IMR-90 (cell line): ENCODE results near the gene GAS7. TPM values are rescaled to one million over a fixed set of nuclear protein-coding genes. Genes with fewer than 3 reads are reported as not detected.

Experiments used
- ATAC-seq: fragments of 200-7000 bp; cut with Tn5 transposase; 2 replicates; pipeline ENCODE4 v1.9.1; 2020; ENCODE audit warnings: low read depth, mild to moderate bottlenecking, moderate library complexity
- BruUV-seq: library from RNA; stranded (reverse); fragments of 400-500 nt; replicated peaks from 2 replicates; lab custom pipeline; 2021; lab: Mats Ljungman, UMichigan
- CTCF ChIA-PET: fragments of 300-600 bp; formaldehyde crosslinking; extraction: SDS; loops from one replicate; lab custom pipeline; 2021; ENCODE audit warnings: antibody characterized with exemption; lab: Yijun Ruan, JAX
- POLR2A ChIA-PET: fragments of 300-600 bp; sonication (Branson Sonifier 250); formaldehyde crosslinking; loops from one replicate; lab custom pipeline; 2022; ENCODE audit warnings: antibody characterized with exemption; ENCODE audit not compliant: unreplicated experiment; lab: Charles Lee
- DNase-seq: peaks from one replicate; pipeline ENCODE4 v3.0.0; 2013
- H2AFZ ChIP-seq: replicated peaks from 2 replicates; pipeline ENCODE3; 2013; ENCODE audit warnings: low read length, mild to moderate bottlenecking; ENCODE audit not compliant: poor library complexity
- H2AK5ac ChIP-seq: 2 replicates; pipeline ENCODE4 v1.6.1; 2013; ENCODE audit warnings: low read depth, low read length, inconsistent platforms
- H2AK9ac ChIP-seq: replicated peaks from 2 replicates; pipeline ENCODE3; 2013; ENCODE audit warnings: mild to moderate bottlenecking, low read depth, low read length, moderate library complexity; ENCODE audit not compliant: poor library complexity
- H2BK120ac ChIP-seq: 2 replicates; pipeline ENCODE4 v1.6.1; 2013; ENCODE audit warnings: low read depth, low read length, inconsistent platforms
- H2BK15ac ChIP-seq: 3 replicates; pipeline ENCODE4 v1.6.1; 2013; ENCODE audit warnings: low read depth, low read length, inconsistent platforms
- H2BK20ac ChIP-seq: 2 replicates; pipeline ENCODE4 v1.6.1; 2013; ENCODE audit warnings: low read depth, mild to moderate bottlenecking, inconsistent platforms, low read length, moderate library complexity
- H2BK5ac ChIP-seq: 2 replicates; pipeline ENCODE4 v1.6.1; 2013; ENCODE audit warnings: mild to moderate bottlenecking, low read depth, low read length, inconsistent platforms; ENCODE audit not compliant: poor library complexity, severe bottlenecking
- H3K14ac ChIP-seq: replicated peaks from 2 replicates; pipeline ENCODE4 v1.6.1; 2013; ENCODE audit warnings: low read depth, low read length, inconsistent platforms
- H3K18ac ChIP-seq: 2 replicates; pipeline ENCODE4 v1.6.1; 2013; ENCODE audit warnings: low read depth, low read length, control low read depth
- H3K23ac ChIP-seq: 2 replicates; pipeline ENCODE4 v1.6.1; 2013; ENCODE audit warnings: low read depth, low read length, inconsistent platforms
- H3K27ac ChIP-seq: 2 replicates; pipeline ENCODE4 v1.5.1; 2013; ENCODE audit warnings: mild to moderate bottlenecking, control low read depth, low read length; ENCODE audit not compliant: insufficient read depth
- H3K27me3 ChIP-seq: 2 replicates; pipeline ENCODE4 v1.6.1; 2013; ENCODE audit warnings: low read length; ENCODE audit not compliant: control insufficient read depth, insufficient read depth
- H3K36me3 ChIP-seq: 2 replicates; pipeline ENCODE4 v1.6.1; 2013; ENCODE audit warnings: low read length, mixed read lengths; ENCODE audit not compliant: control insufficient read depth, insufficient read depth
- H3K4ac ChIP-seq: 2 replicates; pipeline ENCODE4 v1.6.1; 2013; ENCODE audit warnings: low read depth, low read length, inconsistent platforms
- H3K4me1 ChIP-seq: 2 replicates; pipeline ENCODE4 v1.6.1; 2013; ENCODE audit warnings: low read length, mixed read lengths; ENCODE audit not compliant: control insufficient read depth, insufficient read depth
- H3K4me2 ChIP-seq: 2 replicates; pipeline ENCODE4 v1.6.1; 2013; ENCODE audit warnings: low read depth, mild to moderate bottlenecking, control low read depth, low read length, moderate library complexity
- H3K4me3 ChIP-seq: 2 replicates; pipeline ENCODE4 v1.5.1; 2013; ENCODE audit warnings: low read depth, mild to moderate bottlenecking, control low read depth, low read length, moderate library complexity; ENCODE audit not compliant: insufficient read depth
- H3K56ac ChIP-seq: 2 replicates; pipeline ENCODE4 v1.6.1; 2013; ENCODE audit warnings: low read length, inconsistent platforms; ENCODE audit not compliant: insufficient read depth; ENCODE audit errors: extremely low read depth
- H3K79me1 ChIP-seq, 2 experiments: 2 replicates each; pipeline ENCODE4 v1.6.1; 2013; ENCODE audit warnings: low read length in 2 of 2, inconsistent platforms in 1 of 2, low read depth in 1 of 2
- H3K9ac ChIP-seq: 2 replicates; pipeline ENCODE4 v1.6.1; 2013; ENCODE audit warnings: low read depth, low read length, control low read depth
- H3K9me1 ChIP-seq: 2 replicates; pipeline ENCODE4 v1.6.1; 2013; ENCODE audit warnings: low read length, inconsistent platforms; ENCODE audit not compliant: insufficient read depth
- H3K9me3 ChIP-seq: 2 replicates; pipeline ENCODE4 v1.6.1; 2013; ENCODE audit warnings: low read length; ENCODE audit not compliant: control insufficient read depth, insufficient read depth
- H4K20me1 ChIP-seq: 2 replicates; pipeline ENCODE4 v1.6.1; 2013; ENCODE audit warnings: low read length, inconsistent platforms; ENCODE audit not compliant: insufficient read depth
- H4K5ac ChIP-seq: 2 replicates; pipeline ENCODE4 v1.6.1; 2013; ENCODE audit warnings: mild to moderate bottlenecking, low read depth, low read length, control low read depth
- H4K8ac ChIP-seq, 2 experiments: 2 replicates each; pipeline ENCODE4 v1.6.1; 2013; ENCODE audit warnings: low read depth in 2 of 2, low read length in 2 of 2, control low read depth in 1 of 2, inconsistent platforms in 1 of 2
- H4K91ac ChIP-seq: 2 replicates; pipeline ENCODE4 v1.6.1; 2013; ENCODE audit warnings: low read depth, low read length, inconsistent platforms; ENCODE audit not compliant: insufficient read depth
- NFE2L2 ChIP-seq: fragments of 150-350 bp; IDR thresholded peaks from 2 replicates; pipeline ENCODE4 v1.6.1; 2016; ENCODE audit warnings: low read depth, mild to moderate bottlenecking, low read length
- RAD21 ChIP-seq: IDR thresholded peaks from 2 replicates; pipeline ENCODE4 v1.6.1; 2012; ENCODE audit warnings: low read length, improper control_type of control experiment
- RFX5 ChIP-seq: IDR thresholded peaks from 2 replicates; pipeline ENCODE4 v1.8.0; 2012; ENCODE audit warnings: low read depth, mild to moderate bottlenecking, low read length, moderate library complexity
- SMC3 ChIP-seq: fragments of 150-350 bp; IDR thresholded peaks from 2 replicates; pipeline ENCODE4 v1.6.1; 2016; ENCODE audit warnings: low read depth, mild to moderate bottlenecking, antibody characterized with exemption, low read length, moderate library complexity
- WGBS, 2 experiments: methylation state at CpG; one replicate each; pipeline versions ENCODE4 v1.1.5 to v1.1.7; 2013; ENCODE audit warnings: missing lambda C conversion rate in 2 of 2; ENCODE audit not compliant: insufficient read length in 1 of 2; ENCODE audit errors: extremely low coverage in 2 of 2; 5-methylcytosine and 5-hydroxymethylcytosine counted together
- dilution Hi-C: fragments of 300-500 bp; cut with HindIII; formaldehyde crosslinking; loops from one replicate; pipeline ENCODE4 v1.14.3; 2018; ENCODE audit warnings: low sequenced_read_pairs; ENCODE audit not compliant: unreplicated experiment
- in situ Hi-C: fragments of 300-500 bp; cut with MboI; formaldehyde crosslinking; loops from 3 replicates; pipeline ENCODE4 v1.14.3; 2019; ENCODE audit warnings: low sequenced_read_pairs, inconsistent platforms, mixed read lengths
- intact Hi-C: fragments of 100-400 bp; cut with micrococcal nuclease; formaldehyde crosslinking; loops from 2 replicates; pipeline ENCODE4 v1.10.0; 2022
- polyA plus RNA-seq, 3 experiments: library from polyadenylated mRNA; depleted of rRNA; stranded (reverse); fragments of >200 nt; gene quantifications; 2 replicates each; pipeline ENCODE4 v1.2.3, GENCODE V29; 2012; ENCODE audit warnings: low replicate concordance in 1 of 3
- total RNA-seq: library from RNA; depleted of rRNA; stranded (reverse); fragments of >200 nt; gene quantifications from 2 replicates; pipeline ENCODE4 v1.2.3, GENCODE V29; 2012

The GAS7 gene
- total and polyA plus RNA-seq, 2 of the 4 experiments (the other 2 are of a cell fraction) = 4.6 to 5.0 TPM

DNA sequence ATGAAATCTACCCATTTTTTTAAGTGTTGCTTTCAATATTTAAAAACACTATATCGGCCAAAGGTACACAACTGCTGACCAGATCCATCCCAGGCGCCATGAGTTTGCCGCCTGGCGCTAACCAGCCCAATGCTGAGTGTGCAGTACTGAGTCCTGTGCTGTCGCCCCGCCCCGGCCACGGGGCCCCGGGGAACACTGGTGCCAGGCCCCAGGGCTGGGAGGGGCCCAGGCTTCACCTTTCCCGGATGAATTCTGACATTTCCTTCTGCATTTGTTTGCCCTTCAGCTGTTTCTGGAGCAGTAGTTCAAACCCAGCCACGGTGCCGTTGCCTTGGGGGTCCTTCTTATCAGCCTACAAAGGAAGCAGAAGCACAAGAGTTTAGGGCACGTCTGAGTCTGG lies 255.5 kb downstream of the GAS7 start:
- DNase-seq (no peak), ATAC-seq (no peak)
- H2AK5ac ChIP-seq = no peak overlapping the region
- no peak for TF ChIP-seq RFX5
- TF ChIP-seq RAD21 = no peak
- TF ChIP-seq SMC3 = no peak
- no peak for TF ChIP-seq NFE2L2
- no peaks in the 10 kb centered on the region for H3K9me1 ChIP-seq
- no peak overlapping the region for H4K91ac ChIP-seq
- no peak overlapping the region for H4K5ac ChIP-seq
- ChIA-PET POLR2A (no interaction called here), CTCF (no interaction called here)
- H4K20me1 ChIP-seq = no peaks in the 10 kb centered on the region
- H3K23ac ChIP-seq = no peak overlapping the region
- no peak overlapping the region for H2BK20ac ChIP-seq
- WGBS, 2 experiments = 75% methylated on average over 11 of the region's 13 CpGs; no CpG with 5 or more reads in 1 of the 2 experiments
- H3K14ac ChIP-seq = no peak overlapping the region
- no peak overlapping the region for H3K27ac ChIP-seq
- H3K9me3 ChIP-seq = peaks cover 6% of the 10 kb centered on the region
- in situ Hi-C loops (no loop called here), intact Hi-C loops (no loop called here), dilution Hi-C loops (no loop called here)
- no peak overlapping the region for H4K8ac ChIP-seq
- H3K4me1 ChIP-seq = no peaks in the 10 kb centered on the region
- no peak overlapping the region for H2BK15ac ChIP-seq
- no TSS peak for BruUV-seq
- H3K56ac ChIP-seq = no peak overlapping the region
- no peak overlapping the region for H2BK120ac ChIP-seq
- H3K79me1 ChIP-seq = no peaks in the 10 kb centered on the region
- no peak overlapping the region for H2BK5ac ChIP-seq
- no peak overlapping the region for H3K4ac ChIP-seq
- H3K4me2 ChIP-seq = no peak overlapping the region
- no peak overlapping the region for H2AFZ ChIP-seq
- peaks cover 13% of the 10 kb centered on the region; the same call in 1 of the 2 replicates for H3K36me3 ChIP-seq
- no peak overlapping the region for H3K9ac ChIP-seq
- no peaks in the 10 kb centered on the region for H3K27me3 ChIP-seq
- H3K18ac ChIP-seq = no peak overlapping the region
- H2AK9ac ChIP-seq = no peak overlapping the region
- no peak overlapping the region for H3K4me3 ChIP-seq
